GM21529 (cell line): Measurements from ENCODE around the gene NCOA1.
A peak's percentile ranks its signal among the peaks of the same experiment; 100 is the strongest.
"Not testable (repeated sequence)": the region's sequence is repeated elsewhere in the genome, so short reads cannot be mapped to it uniquely, and the experiment has no call there.

Experiments
- ATAC-seq: cut with Tn5 transposase; IDR thresholded peaks from one replicate; pipeline ENCODE4 v1.9.1; 2021; ENCODE audit not compliant: unreplicated experiment

NCOA1 gene

GRCh38 chr2:24473626-24474025 lies 17.4 kb upstream of the NCOA1 start:
- ATAC-seq = no peak

GRCh38 chr2:24474053-24474452 lies 17.0 kb upstream of the NCOA1 start:
- ATAC-seq = no peak

DNA sequence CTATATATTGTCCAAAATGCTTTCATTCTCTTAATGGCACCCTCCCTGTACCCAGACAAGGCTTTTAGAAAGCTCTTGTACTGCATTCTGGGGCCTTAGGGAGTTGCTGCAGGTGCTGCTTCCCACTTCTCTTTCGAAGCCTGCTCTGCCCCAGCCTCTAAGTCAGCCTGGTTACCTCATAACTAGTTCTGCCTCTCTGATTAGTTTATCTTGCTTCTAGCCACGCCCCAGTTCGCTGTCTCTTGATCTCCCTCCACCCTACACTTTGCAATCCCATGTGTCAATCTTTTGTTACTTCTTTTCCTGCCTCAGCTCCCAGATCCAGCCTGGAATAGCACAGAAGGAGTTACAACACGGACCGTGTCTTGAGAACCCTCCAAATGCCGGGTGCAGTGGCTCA lies 13.8 kb upstream of the NCOA1 start:
- ATAC-seq = no peak

DNA sequence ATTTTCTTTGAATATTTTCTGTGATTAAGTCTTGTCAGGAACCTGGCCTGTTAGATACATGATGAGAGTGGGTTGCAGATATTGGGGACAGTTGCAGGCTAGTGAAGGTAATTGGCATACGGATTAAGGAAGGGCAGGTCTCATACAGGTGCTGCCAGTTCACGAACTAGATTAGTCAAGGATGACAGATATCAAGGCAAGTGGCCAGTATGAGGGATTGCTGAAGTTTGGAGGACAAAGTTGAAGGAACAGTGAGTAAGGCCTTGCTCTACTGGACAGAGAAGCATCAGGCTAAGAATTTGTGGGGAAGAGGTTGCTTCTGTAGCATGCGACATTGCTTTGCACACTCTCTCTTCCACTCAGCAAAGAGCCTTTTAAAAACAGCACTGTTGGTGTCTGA lies 12.8 kb upstream of the NCOA1 start:
- ATAC-seq = no peak

DNA sequence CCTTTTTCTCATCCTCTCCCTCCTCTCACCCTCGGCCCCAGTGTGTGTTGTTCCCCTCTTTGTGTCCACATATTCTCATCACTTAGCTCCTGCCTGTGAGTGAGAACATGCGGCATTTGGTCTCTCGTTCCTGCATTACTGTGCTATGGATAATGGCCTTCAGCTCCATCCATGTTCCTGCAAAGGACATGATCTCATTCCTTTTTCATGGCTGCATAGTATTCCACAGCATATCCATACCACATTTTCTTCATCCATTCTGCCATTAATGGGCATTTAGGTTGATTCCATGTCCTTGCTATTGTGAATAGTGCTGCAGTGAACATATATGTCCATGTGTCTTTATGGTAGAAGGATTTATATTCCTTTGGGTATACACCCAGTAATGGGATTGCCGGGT lies 10.8 kb upstream of the NCOA1 start:
- no peak for ATAC-seq

GRCh38 chr2:24482251-24482971 lies 8.6 kb upstream of the NCOA1 start:
- ATAC-seq = no peak

GRCh38 chr2:24482972-24483300 lies 8.1 kb upstream of the NCOA1 start:
- no peak for ATAC-seq

- ATAC-seq = not testable (repeated sequence)
Observed at GRCh38 chr2:24484677-24485076, 6.4 kb upstream of the NCOA1 start.

GRCh38 chr2:24485197-24485596 lies 5.9 kb upstream of the NCOA1 start:
- ATAC-seq = no peak

DNA sequence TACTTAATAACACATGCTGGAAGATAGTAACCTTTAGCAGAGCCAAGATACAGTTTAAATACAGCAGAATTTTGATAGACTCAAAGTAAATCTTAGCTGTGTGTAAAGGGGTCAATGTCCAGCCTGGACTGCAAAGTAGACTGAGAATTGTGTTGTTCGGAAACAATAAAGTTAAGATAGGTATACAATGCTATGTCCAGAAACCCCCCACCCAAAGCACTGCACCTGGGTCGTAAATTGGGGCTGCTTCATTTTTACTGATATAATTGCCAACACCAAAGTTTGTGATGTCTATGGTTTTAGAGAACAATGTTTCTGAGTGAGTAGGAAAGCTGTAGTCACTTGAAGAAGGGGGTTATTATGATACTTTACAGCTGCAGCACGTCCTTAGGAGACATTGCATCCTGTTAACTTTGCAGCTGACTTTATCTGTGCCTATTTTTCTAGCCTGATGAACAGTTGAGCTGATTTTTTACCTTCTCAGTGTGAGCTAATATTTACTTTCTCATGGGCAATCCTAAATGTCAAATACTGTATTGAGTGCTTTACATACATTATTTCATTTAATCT lies 4.3 kb upstream of the NCOA1 start:
- ATAC-seq = no peak

- no peak for ATAC-seq
Observed at GRCh38 chr2:24489465-24490180, 1.4 kb upstream of the NCOA1 start.

- ATAC-seq = no peak
Observed at GRCh38 chr2:24490181-24490689, 819 bp upstream of the NCOA1 start.

- peak; percentile 37 for ATAC-seq
Observed at GRCh38 chr2:24491542-24492420, 727 bp downstream of the NCOA1 start.

DNA sequence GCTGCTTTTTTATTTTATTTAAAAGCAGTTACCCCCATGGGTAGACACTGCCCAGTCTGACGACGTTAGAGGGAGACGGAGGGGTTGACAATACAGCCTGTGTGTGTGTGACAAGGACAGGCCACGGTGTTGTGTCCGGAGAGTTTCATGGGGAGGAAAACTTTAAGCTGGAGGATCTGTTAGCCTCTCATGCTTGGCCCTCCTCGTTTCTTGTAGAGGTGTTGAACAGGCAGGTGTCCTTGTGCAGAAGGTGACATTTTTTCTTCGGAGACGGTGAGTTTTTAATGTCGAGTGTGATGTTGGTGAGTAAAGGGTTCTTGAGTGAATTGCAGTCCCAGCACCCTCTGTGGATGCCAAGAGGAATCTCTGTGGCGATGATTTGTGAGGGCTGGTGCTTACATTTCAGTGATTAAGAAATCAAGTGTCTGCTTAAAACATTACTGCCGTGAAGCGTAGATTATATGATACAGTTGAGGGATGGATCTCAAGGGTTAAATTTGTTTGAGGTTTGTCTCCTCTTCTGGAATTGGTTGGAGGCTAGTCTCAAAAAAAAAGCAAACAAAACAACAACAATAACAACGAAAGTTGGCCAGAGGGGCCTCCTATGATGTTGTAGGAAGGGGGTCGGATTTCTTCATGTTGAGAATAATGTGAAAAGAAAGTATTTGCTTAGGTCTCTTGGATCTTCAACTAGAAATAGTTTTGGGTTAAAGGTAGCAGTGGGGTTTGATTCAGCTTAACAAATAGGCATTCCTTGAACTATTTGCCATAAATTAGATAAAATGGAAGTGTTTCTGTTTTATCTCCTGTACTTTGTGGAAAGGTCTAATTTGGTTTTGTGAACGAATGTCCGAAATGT lies 1.6 kb downstream of the NCOA1 start:
- no peak for ATAC-seq

DNA sequence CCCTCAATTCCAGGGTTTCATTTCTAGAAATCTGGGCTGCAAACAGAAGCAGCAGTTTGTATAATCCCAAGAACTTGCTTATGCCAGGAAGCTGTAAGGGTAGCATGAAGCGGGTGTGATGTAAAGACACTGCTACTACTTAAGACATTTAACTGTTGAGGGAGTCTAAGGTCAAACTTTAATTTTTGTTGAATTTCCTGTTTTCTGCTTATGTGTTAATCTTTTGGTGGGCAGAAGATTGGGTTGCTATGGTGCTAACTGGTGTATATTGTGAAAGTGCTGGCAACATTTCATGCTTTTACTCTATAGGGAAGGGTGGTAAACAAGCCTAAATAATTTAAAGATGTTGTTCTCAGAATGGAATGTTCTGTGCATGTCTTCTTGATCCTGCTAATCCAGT lies 2.7 kb downstream of the NCOA1 start:
- ATAC-seq = no peak

DNA sequence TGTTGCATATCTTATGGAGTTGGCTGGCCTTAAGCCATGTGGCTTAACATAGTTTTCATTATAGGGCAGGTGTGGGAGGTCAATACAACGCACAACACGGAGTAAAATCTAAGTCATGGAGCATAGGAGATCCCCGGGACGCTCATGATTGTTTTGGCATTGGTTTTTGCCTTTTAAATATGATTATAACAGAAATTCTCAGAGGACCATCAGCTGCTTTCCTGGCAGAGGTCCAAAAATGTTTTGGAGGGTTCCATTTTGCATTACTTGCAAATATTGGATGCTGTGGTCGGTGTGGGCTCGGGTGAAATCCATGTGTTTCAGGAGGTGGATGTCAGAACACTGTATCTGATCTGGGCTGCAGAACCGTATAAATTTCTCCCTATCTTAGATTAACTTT lies 3.4 kb downstream of the NCOA1 start:
- ATAC-seq = no peak

- ATAC-seq = no peak
Observed at GRCh38 chr2:24495451-24495850, 4.4 kb downstream of the NCOA1 start.

GRCh38 chr2:24496959-24497358 lies 5.9 kb downstream of the NCOA1 start:
- ATAC-seq = no peak

DNA sequence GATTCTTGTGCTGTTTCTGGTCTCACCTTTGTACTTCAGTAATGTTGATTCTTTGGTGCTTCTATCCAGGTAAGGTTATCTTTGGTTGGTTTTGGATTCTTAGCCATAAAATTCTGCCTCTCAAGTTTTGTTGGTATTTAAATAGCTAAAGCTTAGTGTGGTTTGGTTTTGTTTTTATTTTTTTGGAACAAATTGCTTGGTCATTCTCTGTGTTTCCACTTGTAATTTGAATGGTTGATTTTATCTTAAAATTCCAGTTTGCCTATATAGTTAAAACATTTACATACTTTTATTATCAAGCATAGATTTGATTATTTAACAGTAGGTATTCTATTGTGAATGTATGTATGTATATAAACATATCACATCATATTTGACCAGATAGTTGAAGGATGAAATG lies 6.6 kb downstream of the NCOA1 start:
- ATAC-seq = no peak

GRCh38 chr2:24498121-24498520 lies 7.1 kb downstream of the NCOA1 start:
- ATAC-seq = no peak
